ENCODE measurements around the gene FAM43A. TPM values are rescaled to one million over a fixed set of nuclear protein-coding genes. Genes with fewer than 3 reads are reported as not detected.
A peak's percentile ranks its signal among the peaks of the same experiment; 100 is the strongest.

FAM43A gene
- total RNA-seq, 2 donors from 2014 or later = 10.3 to 17.8 TPM

GRCh38 chr3:194675680-194676079, 10.0 kb upstream of the FAM43A start:
- peaks cover 8 to 9% of the 10 kb centered on the region in 2 donors for H3K4me1 ChIP-seq (ENCODE audit: control insufficient read depth in 1 of 2, low read depth in 2 of 2)
- H3K36me3 ChIP-seq = no peaks in the 10 kb centered on the region
- ATAC-seq (ENCODE audit: insufficient number of reproducible peaks, low FRiP score, low read depth) (no peak), DNase-seq (ENCODE audit: low spot score) (no peak)
- no peak overlapping the region for H3K4me3 ChIP-seq
- H3K27me3 ChIP-seq (replicated peaks; ENCODE audit: insufficient read depth) = no peaks in the 10 kb centered on the region
- H3K9me3 ChIP-seq = no peaks in the 10 kb centered on the region
- no peak for TF ChIP-seq CTCF (IDR thresholded peaks at IDR 0.05)
- H3K27ac ChIP-seq = no peak overlapping the region

GRCh38 chr3:194676471-194676870, 9.2 kb upstream of the FAM43A start:
- no peaks in the 10 kb centered on the region for H3K9me3 ChIP-seq
- no peak for DNase-seq (ENCODE audit: low spot score)
- no peaks in the 10 kb centered on the region for H3K27me3 ChIP-seq (replicated peaks; ENCODE audit: insufficient read depth)
- H3K4me1 ChIP-seq (ENCODE audit: control insufficient read depth in 1 of 2, low read depth in 2 of 2) = peaks cover under 1% of the 10 kb centered on the region in 2 donors
- H3K36me3 ChIP-seq = no peaks in the 10 kb centered on the region
- no peak overlapping the region for H3K4me3 ChIP-seq
- ATAC-seq (ENCODE audit: insufficient number of reproducible peaks, low FRiP score, low read depth) = no peak
- TF ChIP-seq CTCF (IDR thresholded peaks at IDR 0.05) = no peak
- no peak overlapping the region for H3K27ac ChIP-seq

- no peak for TF ChIP-seq CTCF (IDR thresholded peaks at IDR 0.05)
- no peaks in the 10 kb centered on the region for H3K36me3 ChIP-seq
- no peak for DNase-seq (ENCODE audit: low spot score)
- no peaks in the 10 kb centered on the region for H3K27me3 ChIP-seq (replicated peaks; ENCODE audit: insufficient read depth)
- H3K27ac ChIP-seq = no peak overlapping the region
- peaks cover 2 to 16% of the 10 kb centered on the region in 2 donors for H3K4me1 ChIP-seq (ENCODE audit: control insufficient read depth in 1 of 2, low read depth in 2 of 2)
- ATAC-seq (ENCODE audit: insufficient number of reproducible peaks, low FRiP score, low read depth) = no peak
- no peak overlapping the region for H3K4me3 ChIP-seq
- no peaks in the 10 kb centered on the region for H3K9me3 ChIP-seq
Measured at GRCh38 chr3:194680888-194681615, 4.6 kb upstream of the FAM43A start.

GRCh38 chr3:194682189-194682693, 3.4 kb upstream of the FAM43A start:
- Histone ChIP-seq H3K36me3 (no peaks in the 10 kb centered on the region), H3K27me3 (replicated peaks; ENCODE audit: insufficient read depth) (no peaks in the 10 kb centered on the region), H3K4me1 (ENCODE audit: control insufficient read depth in 1 of 2, low read depth in 2 of 2) (peaks cover 7 to 27% of the 10 kb centered on the region in 2 donors), H3K9me3 (no peaks in the 10 kb centered on the region), H3K4me3 (no peak overlapping the region), H3K27ac (no peak overlapping the region)
- TF ChIP-seq CTCF (IDR thresholded peaks at IDR 0.05) = no peak
- DNase-seq (ENCODE audit: low spot score) = no peak
- no peak for ATAC-seq (ENCODE audit: insufficient number of reproducible peaks, low FRiP score, low read depth)

GRCh38 chr3:194682694-194683310, 2.9 kb upstream of the FAM43A start:
- peak; percentile 80 for TF ChIP-seq CTCF (IDR thresholded peaks at IDR 0.05)
- no peaks in the 10 kb centered on the region for H3K36me3 ChIP-seq
- H3K4me3 ChIP-seq = peak overlapping the region; percentile 26
- H3K4me1 ChIP-seq (ENCODE audit: control insufficient read depth in 1 of 2, low read depth in 2 of 2) = peaks cover 9 to 33% of the 10 kb centered on the region in 2 donors
- H3K27me3 ChIP-seq (replicated peaks; ENCODE audit: insufficient read depth) = no peaks in the 10 kb centered on the region
- no peak for DNase-seq (ENCODE audit: low spot score)
- H3K27ac ChIP-seq = peak overlapping the region in 1 of 2 donors; percentile 12
- peak; percentile 63 for ATAC-seq (ENCODE audit: insufficient number of reproducible peaks, low FRiP score, low read depth)
- no peaks in the 10 kb centered on the region for H3K9me3 ChIP-seq
